NT2/D1 (cell line): ENCODE results near the gene FLNC.

ENCODE experiments used
- YY1 ChIP-seq: IDR thresholded peaks from 2 replicates; pipeline ENCODE4 v1.6.1; 2011; ENCODE audit not compliant: insufficient read length, insufficient read depth
- ZNF274 ChIP-seq: IDR thresholded peaks from 2 replicates; pipeline ENCODE4 v1.6.1; 2011; ENCODE audit warnings: mild to moderate bottlenecking, low read depth, low read length

DNA sequence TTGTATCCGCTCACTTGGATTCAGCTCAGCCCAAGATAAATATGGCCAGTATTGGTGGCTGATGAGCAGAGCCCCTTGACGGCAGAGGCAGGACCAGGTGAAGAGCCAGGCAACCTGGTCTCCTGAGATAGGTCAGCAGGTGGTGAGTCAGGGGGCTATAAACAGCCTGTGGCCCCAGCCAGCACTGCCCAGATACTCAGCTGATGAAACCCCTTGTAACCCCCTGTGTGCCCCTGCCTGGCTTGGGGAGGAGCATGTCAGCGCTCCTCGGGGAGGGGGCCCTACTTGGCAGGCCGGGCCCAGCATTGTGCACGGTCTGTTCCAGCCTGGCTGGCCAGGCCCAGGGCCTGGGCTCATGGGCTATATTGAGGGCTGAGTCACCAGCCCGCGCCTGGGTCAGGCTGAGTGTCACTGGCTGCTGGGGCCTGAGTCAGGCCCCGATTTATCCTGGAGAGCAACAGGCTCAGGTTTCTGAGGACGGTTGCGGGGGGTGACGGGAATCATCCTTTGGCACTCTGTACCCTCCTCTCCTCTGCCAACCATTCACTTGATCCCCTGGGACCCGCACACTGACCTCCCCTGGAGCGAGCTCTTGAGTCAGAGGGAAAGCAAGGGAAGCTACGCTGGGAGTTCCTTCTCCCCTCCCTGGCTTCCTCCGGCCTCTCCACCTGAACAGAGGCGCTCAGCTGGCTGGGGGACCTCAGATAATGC is 2.8 kb upstream of the FLNC start:
- TF ChIP-seq ZNF274 (no peak), YY1 (no peak)
